Endothelial cell of umbilical vein (primary cell): ENCODE results near the gene PPP1R13B. TPM values are rescaled to one million over a fixed set of nuclear protein-coding genes. Genes with fewer than 3 reads are reported as not detected.

Experiments used
- BruUV-seq: library from RNA; stranded (reverse); fragments of 400-500 nt; replicated peaks from 2 replicates; lab custom pipeline; 2021; lab: Mats Ljungman, UMichigan
- CTCF ChIA-PET: fragments of 300-600, 350-600 bp; sonication (Branson Sonifier 250); formaldehyde crosslinking; loops from one replicate; lab custom pipeline; 2021; ENCODE audit warnings: antibody characterized with exemption, inconsistent platforms; lab: Charles Lee
- POLR2A ChIA-PET: fragments of 300-600, 350-600 bp; sonication (Branson Sonifier 250); formaldehyde crosslinking; loops from one replicate; lab custom pipeline; 2021; ENCODE audit warnings: antibody characterized with exemption, inconsistent platforms; lab: Charles Lee
- DNase-seq: peaks from one replicate; pipeline ENCODE4 v3.0.0-alpha.2; 2011; ENCODE audit warnings: low read depth, low spot score
- FAIRE-seq: peaks from 2 replicates; lab custom pipeline; 2011; peaks lifted over from hg19 to GRCh38; lab: Jason Lieb, UNC
- H2AFZ ChIP-seq: 2 replicates; pipeline ENCODE4 v1.6.0; 2012; ENCODE audit warnings: low read depth, low read length, control low read depth, inconsistent platforms
- H3K27ac ChIP-seq: 2 replicates; pipeline ENCODE4 v1.5.1; 2011; ENCODE audit warnings: low read depth, mild to moderate bottlenecking, control low read depth, low read length, moderate library complexity; ENCODE audit not compliant: insufficient read depth
- H3K27me3 ChIP-seq, 2 experiments: 2 replicates each; pipeline versions ENCODE4 v1.6.0 to v1.6.1; 2011; ENCODE audit warnings: low read length in 2 of 2, mixed read lengths in 1 of 2; ENCODE audit not compliant: control insufficient read depth in 2 of 2, insufficient read depth in 2 of 2
- H3K36me3 ChIP-seq, 2 experiments: 2 replicates in 1 of 2; 3 replicates in 1 of 2; pipeline ENCODE4 v1.5.1; 2011; ENCODE audit warnings: low read length in 2 of 2, mild to moderate bottlenecking in 1 of 2, moderate library complexity in 1 of 2; ENCODE audit not compliant: control insufficient read depth in 2 of 2, insufficient read depth in 2 of 2; ENCODE audit errors: extremely low read depth in 1 of 2
- H3K4me1 ChIP-seq: 3 replicates; pipeline ENCODE4 v1.5.1; 2011; ENCODE audit warnings: mild to moderate bottlenecking, low read length; ENCODE audit not compliant: control insufficient read depth, insufficient read depth; ENCODE audit errors: extremely low read depth
- H3K4me2 ChIP-seq: 2 replicates; pipeline ENCODE4 v1.6.1; 2011; ENCODE audit warnings: low read length, control low read depth, mixed read lengths; ENCODE audit not compliant: insufficient read depth
- H3K4me3 ChIP-seq, 3 experiments: fragments of 200-600 bp in 1 of 3; sonication (generic), shearing (Covaris generic) in 1 of 3; replicated peaks in 1 of 3; 2 replicates each; pipeline ENCODE4 v1.5.1; 2011 to 2016; ENCODE audit warnings: control low read depth in 3 of 3, low read length in 3 of 3, mild to moderate bottlenecking in 2 of 3, inconsistent platforms in 1 of 3, low read depth in 1 of 3, moderate library complexity in 1 of 3; ENCODE audit not compliant: insufficient read depth in 1 of 3
- H3K79me2 ChIP-seq: 2 replicates; pipeline ENCODE4 v1.6.0; 2012; ENCODE audit warnings: low read length, inconsistent platforms; ENCODE audit not compliant: control insufficient read depth, insufficient read depth
- H3K9ac ChIP-seq: replicated peaks from 2 replicates; pipeline ENCODE3; 2011; ENCODE audit warnings: low read length, control low read depth; ENCODE audit not compliant: insufficient read depth; ENCODE audit errors: extremely low read depth
- H3K9me1 ChIP-seq: replicated peaks from 3 replicates; pipeline ENCODE4 v1.6.0; 2011; ENCODE audit warnings: mild to moderate bottlenecking, low read length; ENCODE audit not compliant: control insufficient read depth, insufficient read depth; ENCODE audit errors: extremely low read depth
- H3K9me3 ChIP-seq: replicated peaks from 2 replicates; pipeline ENCODE4 v1.5.1; 2012; ENCODE audit warnings: low read length, inconsistent platforms; ENCODE audit not compliant: control insufficient read depth, insufficient read depth
- H4K20me1 ChIP-seq: replicated peaks from 2 replicates; pipeline ENCODE3; 2011; ENCODE audit warnings: mild to moderate bottlenecking, low read length; ENCODE audit not compliant: control insufficient read depth, insufficient read depth; ENCODE audit errors: extremely low read depth
- CTCF ChIP-seq, 2 donors: IDR thresholded peaks; 1 replicate in 1 of 2; 2 replicates in 1 of 2; pipeline ENCODE4 v1.5.1; 2011; ENCODE audit warnings: low read length in 2 of 2, mild to moderate bottlenecking in 2 of 2, moderate library complexity in 2 of 2, control low read depth in 1 of 2, inconsistent platforms in 1 of 2, low read depth in 1 of 2; ENCODE audit not compliant: insufficient read depth in 1 of 2; ENCODE audit errors: extremely low read depth in 1 of 2
- EZH2 ChIP-seq: IDR thresholded peaks from 2 replicates; pipeline ENCODE4 v1.6.1; 2012; ENCODE audit warnings: borderline replicate concordance, low read depth, mild to moderate bottlenecking, moderate library complexity, low read length, inconsistent platforms; ENCODE audit not compliant: severe bottlenecking
- FOS ChIP-seq: IDR thresholded peaks from 2 replicates; pipeline ENCODE4 v1.6.1; 2011; ENCODE audit warnings: mild to moderate bottlenecking, low read length, moderate library complexity, borderline replicate concordance; ENCODE audit not compliant: insufficient read depth
- GATA2 ChIP-seq: IDR thresholded peaks from 2 replicates; pipeline ENCODE4 v1.7.0; 2011; ENCODE audit warnings: low read depth, mild to moderate bottlenecking, moderate library complexity, mixed read lengths, low read length; ENCODE audit not compliant: insufficient read length, insufficient read depth
- JUN ChIP-seq: IDR thresholded peaks from 2 replicates; pipeline ENCODE4 v1.6.1; 2011; ENCODE audit warnings: borderline replicate concordance, low read depth; ENCODE audit not compliant: insufficient read length, insufficient read depth
- MAX ChIP-seq: IDR thresholded peaks from 2 replicates; pipeline ENCODE4 v1.6.1; 2011; ENCODE audit not compliant: insufficient read depth, insufficient read length
- MYC ChIP-seq: IDR thresholded peaks from one replicate; pipeline ENCODE4 v1.6.1; 2011; ENCODE audit warnings: mild to moderate bottlenecking, low read depth, low read length
- POLR2A ChIP-seq: IDR thresholded peaks from 2 replicates; pipeline ENCODE4 v1.6.1; 2012; ENCODE audit warnings: low read depth, mild to moderate bottlenecking, control low read depth, low read length
- POLR2AphosphoS5 ChIP-seq: IDR thresholded peaks from 2 replicates; pipeline ENCODE4 v1.6.1; 2012; ENCODE audit warnings: low read depth, mild to moderate bottlenecking, control low read depth, low read length, moderate library complexity; ENCODE audit not compliant: insufficient read depth
- dilution Hi-C: fragments of 300-500 bp; cut with MboI; formaldehyde crosslinking; loops from one replicate; pipeline ENCODE4 v1.15.0; 2019; ENCODE audit warnings: low sequenced_read_pairs; ENCODE audit not compliant: extremely low pct_ligation_motif_present
- intact Hi-C: fragments of 100-400 bp; cut with micrococcal nuclease; formaldehyde crosslinking; loops from one replicate; pipeline ENCODE4 v1.10.0; 2022
- polyA plus RNA-seq, 4 experiments: library from polyadenylated mRNA; depleted of rRNA in 3 of 4; stranded (reverse) in 3 of 4; unstranded in 1 of 4; fragments of >200 nt; gene quantifications; 2 replicates each; pipeline versions ENCODE4 v1.2.1 to v1.2.3, GENCODE V29; 2011 to 2012; ENCODE audit warnings: missing spikeins in 1 of 4
- total RNA-seq: library from RNA; stranded (reverse); gene quantifications from 2 replicates; pipeline ENCODE4 v1.2.3, GENCODE V29; 2021

The PPP1R13B gene
- total and polyA plus RNA-seq, 2 donors (not counting 3 experiments of a cell fraction or from before 2014, with no cell fraction given): 10.0 to 30.0 TPM

- FAIRE-seq (no peak), DNase-seq (no peak)
- no peaks in the 10 kb centered on the region for H3K9me3 ChIP-seq
- H3K9me1 ChIP-seq: no peaks in the 10 kb centered on the region
- H3K36me3 ChIP-seq: no peaks in the 10 kb centered on the region
- POLR2A ChIA-PET: no interaction called here
- no peak overlapping the region for H3K9ac ChIP-seq
- H3K79me2 ChIP-seq: no peaks in the 10 kb centered on the region
- intact Hi-C loops (no loop called here), dilution Hi-C loops (no loop called here)
- TF ChIP-seq POLR2AphosphoS5 (no peak), MYC (no peak), POLR2A (no peak), CTCF (IDR thresholded peaks at IDR 0.05; ENCODE audit: extremely low read depth in 1 of 2, insufficient read depth in 1 of 2, low read depth in 1 of 2, low read length in 2 of 2) (no peak), EZH2 (no peak), FOS (no peak), MAX (no peak), JUN (no peak), GATA2 (no peak)
- no peak overlapping the region for H3K27ac ChIP-seq
- no peak overlapping the region for H3K4me2 ChIP-seq
- no TSS peak for BruUV-seq
- H4K20me1 ChIP-seq: no peaks in the 10 kb centered on the region
- H3K4me3 ChIP-seq: no peak overlapping the region
- H3K4me1 ChIP-seq: peaks cover 11% of the 10 kb centered on the region
- H2AFZ ChIP-seq: no peak overlapping the region
- no peaks in the 10 kb centered on the region for H3K27me3 ChIP-seq
- CTCF ChIA-PET: interaction anchor here (2.8 kb wide), 1 partner anchor 32 kb away, joined by 17 read pairs; no protein-coding TSS in a partner anchor
These were observed 21.0 kb upstream of the PPP1R13B start for GRCh38 chr14:103868242-103868897.
